ENCODE data around the gene PATL1. TPM values are rescaled to one million over a fixed set of nuclear protein-coding genes. Genes with fewer than 3 reads are reported as not detected.

PATL1 gene
- total RNA-seq, 1 donor from 2014 or later = 17.3 TPM

- no peak overlapping the region for H3K4me3 Mint-ChIP-seq (ENCODE audit: unreplicated experiment)
Measured at GRCh38 chr11:59601788-59602187, 67.0 kb downstream of the PATL1 start.

DNA sequence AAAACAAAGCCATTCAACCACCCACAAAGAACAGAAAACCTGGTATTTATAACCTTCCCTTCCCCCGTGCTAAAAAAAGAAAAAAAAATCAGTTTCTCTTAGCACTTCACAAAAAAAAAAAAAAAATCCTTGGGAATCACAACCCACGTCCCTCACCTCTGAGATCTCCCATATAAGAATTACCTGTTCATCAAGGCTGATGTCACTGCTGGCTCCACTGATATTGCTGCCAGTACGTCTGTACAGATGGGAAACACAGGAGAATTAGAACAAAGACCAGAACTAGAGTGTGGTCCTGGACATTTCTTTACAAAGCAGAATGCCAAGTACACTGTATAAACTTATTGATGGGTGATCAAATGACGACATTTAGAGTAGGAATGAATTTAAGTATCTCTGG lies 68.2 kb downstream of the PATL1 start:
- peaks cover 2% of the 10 kb centered on the region for H3K9me3 Mint-ChIP-seq (ENCODE audit: unreplicated experiment)
- no peaks in the 10 kb centered on the region for H3K4me1 Mint-ChIP-seq (ENCODE audit: low read depth, unreplicated experiment)
- DNase-seq = no peak
- H3K4me3 Mint-ChIP-seq (ENCODE audit: unreplicated experiment) = no peak overlapping the region
- no peak overlapping the region for H3K27ac Mint-ChIP-seq (ENCODE audit: unreplicated experiment)
- H3K36me3 Mint-ChIP-seq (ENCODE audit: unreplicated experiment) = no peaks in the 10 kb centered on the region
- no peaks in the 10 kb centered on the region for H3K27me3 Mint-ChIP-seq (ENCODE audit: unreplicated experiment)
- TF ChIP-seq, protein P1, sequence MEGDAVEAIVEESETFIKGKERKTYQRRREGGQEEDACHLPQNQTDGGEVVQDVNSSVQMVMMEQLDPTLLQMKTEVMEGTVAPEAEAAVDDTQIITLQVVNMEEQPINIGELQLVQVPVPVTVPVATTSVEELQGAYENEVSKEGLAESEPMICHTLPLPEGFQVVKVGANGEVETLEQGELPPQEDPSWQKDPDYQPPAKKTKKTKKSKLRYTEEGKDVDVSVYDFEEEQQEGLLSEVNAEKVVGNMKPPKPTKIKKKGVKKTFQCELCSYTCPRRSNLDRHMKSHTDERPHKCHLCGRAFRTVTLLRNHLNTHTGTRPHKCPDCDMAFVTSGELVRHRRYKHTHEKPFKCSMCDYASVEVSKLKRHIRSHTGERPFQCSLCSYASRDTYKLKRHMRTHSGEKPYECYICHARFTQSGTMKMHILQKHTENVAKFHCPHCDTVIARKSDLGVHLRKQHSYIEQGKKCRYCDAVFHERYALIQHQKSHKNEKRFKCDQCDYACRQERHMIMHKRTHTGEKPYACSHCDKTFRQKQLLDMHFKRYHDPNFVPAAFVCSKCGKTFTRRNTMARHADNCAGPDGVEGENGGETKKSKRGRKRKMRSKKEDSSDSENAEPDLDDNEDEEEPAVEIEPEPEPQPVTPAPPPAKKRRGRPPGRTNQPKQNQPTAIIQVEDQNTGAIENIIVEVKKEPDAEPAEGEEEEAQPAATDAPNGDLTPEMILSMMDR (IDR thresholded peaks at IDR 0.05; ENCODE audit: partially characterized antibody, unreplicated experiment) = no peak

More at GRCh38 chr11:59601788-59602187, 67.0 kb downstream of the PATL1 start:
- Mint-ChIP-seq H3K27me3 (ENCODE audit: unreplicated experiment) (no peaks in the 10 kb centered on the region), H3K9me3 (ENCODE audit: unreplicated experiment) (peaks cover 2% of the 10 kb centered on the region), H3K27ac (ENCODE audit: unreplicated experiment) (no peak overlapping the region), H3K36me3 (ENCODE audit: unreplicated experiment) (no peaks in the 10 kb centered on the region), H3K4me1 (ENCODE audit: low read depth, unreplicated experiment) (no peaks in the 10 kb centered on the region)
- no peak for DNase-seq
- TF ChIP-seq, protein P1 (IDR thresholded peaks at IDR 0.05; ENCODE audit: partially characterized antibody, unreplicated experiment) = no peak

DNA sequence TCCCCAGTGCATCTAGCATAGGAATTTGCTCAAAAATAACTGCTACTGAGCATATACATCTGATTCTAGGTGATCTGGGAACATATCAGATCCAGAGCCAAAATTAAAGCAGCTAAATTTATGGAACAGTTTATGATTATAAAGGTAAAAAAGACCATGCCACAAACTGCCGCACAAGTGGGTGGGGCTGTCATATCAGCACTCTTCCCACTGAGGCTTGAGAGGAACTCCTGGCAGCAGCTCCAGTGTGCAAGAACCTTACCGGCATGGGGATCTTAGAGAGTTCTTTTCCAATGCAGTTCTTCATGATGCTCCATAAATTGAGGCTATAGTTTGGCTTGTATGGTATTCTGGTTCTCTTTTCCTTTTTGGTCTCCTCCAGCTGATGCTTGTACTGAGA lies 68.6 kb downstream of the PATL1 start:
- Mint-ChIP-seq H3K4me3 (ENCODE audit: unreplicated experiment) (no peak overlapping the region), H3K36me3 (ENCODE audit: unreplicated experiment) (no peaks in the 10 kb centered on the region), H3K27me3 (ENCODE audit: unreplicated experiment) (no peaks in the 10 kb centered on the region), H3K27ac (ENCODE audit: unreplicated experiment) (no peak overlapping the region), H3K9me3 (ENCODE audit: unreplicated experiment) (peaks cover 2% of the 10 kb centered on the region), H3K4me1 (ENCODE audit: low read depth, unreplicated experiment) (no peaks in the 10 kb centered on the region)
- TF ChIP-seq, protein P1 (IDR thresholded peaks at IDR 0.05; ENCODE audit: partially characterized antibody, unreplicated experiment) = no peak
- no peak for DNase-seq

GRCh38 chr11:59598961-59599360 lies 69.9 kb downstream of the PATL1 start:
- Mint-ChIP-seq H3K4me1 (ENCODE audit: low read depth, unreplicated experiment) (no peaks in the 10 kb centered on the region), H3K27me3 (ENCODE audit: unreplicated experiment) (no peaks in the 10 kb centered on the region), H3K27ac (ENCODE audit: unreplicated experiment) (no peak overlapping the region), H3K4me3 (ENCODE audit: unreplicated experiment) (no peak overlapping the region), H3K36me3 (ENCODE audit: unreplicated experiment) (no peaks in the 10 kb centered on the region), H3K9me3 (ENCODE audit: unreplicated experiment) (peaks cover 2% of the 10 kb centered on the region)
- TF ChIP-seq, protein P1 (IDR thresholded peaks at IDR 0.05; ENCODE audit: partially characterized antibody, unreplicated experiment) = no peak
- no peak for DNase-seq

Small RNA genes lying within 50 kb of the gene (microRNA-seq; reads per million reads assigned to microRNA genes)
- 0.69 reads per million for gene MIR3162 (ENCODE audit: unreplicated experiment)

Other genes with a start within 250 kb of the PATL1 start
- gene OR5A2, start 242.6 kb downstream of the PATL1 start, total RNA-seq (ENCODE audit: unreplicated experiment) = not detected
- gene OR5A1, start 232.6 kb downstream of the PATL1 start, total RNA-seq (ENCODE audit: unreplicated experiment) = not detected
- gene OR4D6, start 212.1 kb downstream of the PATL1 start, total RNA-seq (ENCODE audit: unreplicated experiment) = not detected
- gene OR4D10, start 195.7 kb downstream of the PATL1 start, total RNA-seq (ENCODE audit: unreplicated experiment) = not detected
- not detected for gene OR4D11, start 165.5 kb downstream of the PATL1 start, total RNA-seq (ENCODE audit: unreplicated experiment)
- gene OR4D9, start 157.5 kb downstream of the PATL1 start, total RNA-seq (ENCODE audit: unreplicated experiment) = not detected
- 36.0 TPM for gene OSBP, start 53.3 kb downstream of the PATL1 start, total RNA-seq (ENCODE audit: unreplicated experiment)
- gene OR10V1, start 44.8 kb upstream of the PATL1 start, total RNA-seq (ENCODE audit: unreplicated experiment) = not detected
- 42.1 TPM for gene STX3, start 86.3 kb upstream of the PATL1 start, total RNA-seq (ENCODE audit: unreplicated experiment)
- gene MRPL16, start 141.7 kb upstream of the PATL1 start, total RNA-seq (ENCODE audit: unreplicated experiment) = 36.4 TPM
- gene CBLIF, start 176.5 kb upstream of the PATL1 start, total RNA-seq (ENCODE audit: unreplicated experiment) = not detected
- not detected for gene TCN1, start 197.4 kb upstream of the PATL1 start, total RNA-seq (ENCODE audit: unreplicated experiment)
- not detected for gene OOSP3, start 209.7 kb upstream of the PATL1 start, total RNA-seq (ENCODE audit: unreplicated experiment)

Data from glutamatergic neuron (in vitro differentiated cells).